MM.1S (cell line): Measurements from ENCODE around the gene TMCO1.

ENCODE experiments used
- CTCF ChIP-seq: fragments of 300-600 bp; sonication (generic); IDR thresholded peaks from 2 replicates; pipeline ENCODE4 v1.5.1; 2016; ENCODE audit warnings: antibody characterized with exemption, low read length, mixed read lengths
- EZH2 ChIP-seq: fragments of 300-600 bp; sonication (generic); optimal IDR thresholded peaks from 2 replicates; pipeline ENCODE3; 2017; ENCODE audit warnings: low read depth, mild to moderate bottlenecking, antibody characterized with exemption, low read length, mixed read lengths
- EZH2phosphoT487 ChIP-seq: fragments of 300-600 bp; sonication (generic); IDR thresholded peaks from 2 replicates; pipeline ENCODE4 v1.6.1; 2018; ENCODE audit warnings: antibody characterized with exemption, low read length

GRCh38 chr1:165696625-165697100, 72.0 kb downstream of the TMCO1 start:
- TF ChIP-seq CTCF = no peak
- no peak for TF ChIP-seq EZH2phosphoT487
- TF ChIP-seq EZH2 = no peak
